ENCODE results near the gene IFT172.
A peak's percentile ranks its signal among the peaks of the same experiment; 100 is the strongest.
"Not testable (repeated sequence)": the region's sequence is repeated elsewhere in the genome, so short reads cannot be mapped to it uniquely, and the experiment has no call there.

IFT172 gene, protein sequence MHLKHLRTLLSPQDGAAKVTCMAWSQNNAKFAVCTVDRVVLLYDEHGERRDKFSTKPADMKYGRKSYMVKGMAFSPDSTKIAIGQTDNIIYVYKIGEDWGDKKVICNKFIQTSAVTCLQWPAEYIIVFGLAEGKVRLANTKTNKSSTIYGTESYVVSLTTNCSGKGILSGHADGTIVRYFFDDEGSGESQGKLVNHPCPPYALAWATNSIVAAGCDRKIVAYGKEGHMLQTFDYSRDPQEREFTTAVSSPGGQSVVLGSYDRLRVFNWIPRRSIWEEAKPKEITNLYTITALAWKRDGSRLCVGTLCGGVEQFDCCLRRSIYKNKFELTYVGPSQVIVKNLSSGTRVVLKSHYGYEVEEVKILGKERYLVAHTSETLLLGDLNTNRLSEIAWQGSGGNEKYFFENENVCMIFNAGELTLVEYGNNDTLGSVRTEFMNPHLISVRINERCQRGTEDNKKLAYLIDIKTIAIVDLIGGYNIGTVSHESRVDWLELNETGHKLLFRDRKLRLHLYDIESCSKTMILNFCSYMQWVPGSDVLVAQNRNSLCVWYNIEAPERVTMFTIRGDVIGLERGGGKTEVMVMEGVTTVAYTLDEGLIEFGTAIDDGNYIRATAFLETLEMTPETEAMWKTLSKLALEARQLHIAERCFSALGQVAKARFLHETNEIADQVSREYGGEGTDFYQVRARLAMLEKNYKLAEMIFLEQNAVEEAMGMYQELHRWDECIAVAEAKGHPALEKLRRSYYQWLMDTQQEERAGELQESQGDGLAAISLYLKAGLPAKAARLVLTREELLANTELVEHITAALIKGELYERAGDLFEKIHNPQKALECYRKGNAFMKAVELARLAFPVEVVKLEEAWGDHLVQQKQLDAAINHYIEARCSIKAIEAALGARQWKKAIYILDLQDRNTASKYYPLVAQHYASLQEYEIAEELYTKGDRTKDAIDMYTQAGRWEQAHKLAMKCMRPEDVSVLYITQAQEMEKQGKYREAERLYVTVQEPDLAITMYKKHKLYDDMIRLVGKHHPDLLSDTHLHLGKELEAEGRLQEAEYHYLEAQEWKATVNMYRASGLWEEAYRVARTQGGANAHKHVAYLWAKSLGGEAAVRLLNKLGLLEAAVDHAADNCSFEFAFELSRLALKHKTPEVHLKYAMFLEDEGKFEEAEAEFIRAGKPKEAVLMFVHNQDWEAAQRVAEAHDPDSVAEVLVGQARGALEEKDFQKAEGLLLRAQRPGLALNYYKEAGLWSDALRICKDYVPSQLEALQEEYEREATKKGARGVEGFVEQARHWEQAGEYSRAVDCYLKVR (N-terminal part only)

DNA sequence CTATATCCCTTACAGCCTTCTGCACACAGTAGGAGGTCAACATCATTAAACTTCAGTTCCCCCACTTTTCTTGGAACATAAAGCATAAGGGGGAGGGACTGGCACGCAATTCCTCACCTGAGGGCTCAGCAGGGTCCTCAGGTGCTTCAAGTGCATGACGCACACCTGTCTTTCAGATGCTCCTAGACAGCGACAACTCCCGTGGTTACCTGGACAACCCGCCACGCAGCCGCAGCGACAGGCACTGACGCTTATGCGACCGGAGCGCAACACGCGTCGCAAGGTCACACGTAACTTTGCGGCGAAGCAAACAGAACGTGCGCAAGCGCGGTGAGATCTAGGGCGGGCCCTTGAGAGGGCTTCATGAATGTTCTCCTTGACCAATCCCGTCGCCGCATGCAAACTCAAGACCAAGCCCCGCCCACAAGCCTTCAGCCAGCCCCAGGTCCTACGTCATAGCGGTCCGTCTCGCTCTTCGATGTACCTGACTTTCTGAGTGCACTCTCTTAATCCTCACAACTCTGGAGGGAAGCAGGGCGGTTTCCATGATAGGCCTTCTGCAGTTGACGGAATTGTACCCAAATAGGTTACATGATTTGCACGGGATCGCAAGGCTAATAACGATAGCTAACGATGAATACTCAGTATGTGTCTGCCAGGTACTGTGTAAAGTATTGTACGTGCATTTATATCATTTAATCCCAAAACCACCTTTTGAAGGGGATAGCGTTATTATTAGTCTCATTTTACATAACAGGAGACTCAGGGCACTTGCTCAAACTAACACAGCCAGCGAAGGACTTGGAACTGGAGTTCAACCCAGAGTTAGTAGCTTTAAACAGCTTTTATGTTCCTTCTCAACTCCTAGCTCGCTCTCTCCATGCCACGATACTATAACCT lies at the start of gene IFT172:
Gene IFT172, minus strand, starts transcription at position 246 of the 900 bp plus-strand sequence. Its CDS starts 90 bp downstream, at position 156.
- H3K4me3 ChIP-seq (replicated peaks; ENCODE audit: low read depth, low read length): peak within 1 kb of the TSS; percentile 91
- peak; percentile 97 for DNase-seq (ENCODE audit: extremely low read depth, low read depth)
- TF ChIP-seq, protein P1, sequence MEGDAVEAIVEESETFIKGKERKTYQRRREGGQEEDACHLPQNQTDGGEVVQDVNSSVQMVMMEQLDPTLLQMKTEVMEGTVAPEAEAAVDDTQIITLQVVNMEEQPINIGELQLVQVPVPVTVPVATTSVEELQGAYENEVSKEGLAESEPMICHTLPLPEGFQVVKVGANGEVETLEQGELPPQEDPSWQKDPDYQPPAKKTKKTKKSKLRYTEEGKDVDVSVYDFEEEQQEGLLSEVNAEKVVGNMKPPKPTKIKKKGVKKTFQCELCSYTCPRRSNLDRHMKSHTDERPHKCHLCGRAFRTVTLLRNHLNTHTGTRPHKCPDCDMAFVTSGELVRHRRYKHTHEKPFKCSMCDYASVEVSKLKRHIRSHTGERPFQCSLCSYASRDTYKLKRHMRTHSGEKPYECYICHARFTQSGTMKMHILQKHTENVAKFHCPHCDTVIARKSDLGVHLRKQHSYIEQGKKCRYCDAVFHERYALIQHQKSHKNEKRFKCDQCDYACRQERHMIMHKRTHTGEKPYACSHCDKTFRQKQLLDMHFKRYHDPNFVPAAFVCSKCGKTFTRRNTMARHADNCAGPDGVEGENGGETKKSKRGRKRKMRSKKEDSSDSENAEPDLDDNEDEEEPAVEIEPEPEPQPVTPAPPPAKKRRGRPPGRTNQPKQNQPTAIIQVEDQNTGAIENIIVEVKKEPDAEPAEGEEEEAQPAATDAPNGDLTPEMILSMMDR (IDR thresholded peaks at IDR 0.05; ENCODE audit: low read depth, low read length, missing control alignments): no peak

DNA sequence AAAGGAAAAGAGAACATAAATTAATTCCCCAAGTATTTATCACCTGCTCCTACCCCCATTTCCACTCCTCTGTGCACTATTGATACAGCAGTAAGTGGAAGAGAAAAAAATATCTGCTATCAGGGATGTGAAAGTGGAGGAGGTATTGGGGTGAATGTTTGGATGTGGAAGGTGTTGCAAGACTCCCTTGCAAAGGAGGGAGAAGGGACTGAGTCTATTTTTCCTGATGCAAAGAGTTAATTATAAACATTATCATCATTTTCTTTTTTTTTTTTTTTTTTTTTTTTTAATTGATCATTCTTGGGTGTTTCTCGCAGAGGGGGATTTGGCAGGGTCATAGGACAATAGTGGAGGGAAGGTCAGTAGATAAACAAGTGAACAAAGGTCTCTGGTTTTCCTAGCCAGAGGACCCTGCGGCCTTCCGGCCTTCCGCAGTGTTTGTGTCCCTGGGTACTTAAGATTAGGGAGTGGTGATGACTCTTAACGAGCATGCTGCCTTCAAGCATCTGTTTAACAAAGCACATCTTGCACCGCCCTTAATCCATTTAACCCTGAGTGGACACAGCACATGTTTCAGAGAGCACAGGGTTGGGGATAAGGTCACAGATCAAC lies 49.4 kb upstream of the IFT172 start:
- H3K4me3 ChIP-seq (replicated peaks; ENCODE audit: low read depth, low read length); DNase-seq (ENCODE audit: extremely low read depth, low read depth): not testable (repeated sequence)

DNA sequence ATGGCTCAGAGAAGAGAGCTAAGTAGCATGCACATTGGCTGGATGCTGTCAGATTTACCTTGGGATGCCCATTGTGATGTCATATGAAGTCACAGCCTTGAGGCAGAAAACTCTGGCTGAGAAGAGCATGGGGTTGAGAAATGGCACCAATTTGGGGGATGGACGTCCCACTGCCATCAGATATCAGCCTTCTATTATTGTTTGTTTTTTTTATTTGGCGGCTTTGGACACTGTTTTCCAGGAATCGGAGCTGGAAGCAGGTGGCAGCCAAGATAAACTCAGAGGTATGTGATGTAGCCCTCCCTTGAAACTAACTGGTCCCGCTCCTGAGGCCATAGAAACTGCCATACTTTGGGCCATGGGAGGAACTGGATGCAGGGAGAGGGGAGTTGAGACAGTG lies 47.7 kb upstream of the IFT172 start:
- no peak overlapping the region for H3K4me3 ChIP-seq (replicated peaks; ENCODE audit: low read depth, low read length)
- DNase-seq (ENCODE audit: extremely low read depth, low read depth): no peak
- TF ChIP-seq, protein P1 (IDR thresholded peaks at IDR 0.05; ENCODE audit: low read depth, low read length, missing control alignments): no peak

DNA sequence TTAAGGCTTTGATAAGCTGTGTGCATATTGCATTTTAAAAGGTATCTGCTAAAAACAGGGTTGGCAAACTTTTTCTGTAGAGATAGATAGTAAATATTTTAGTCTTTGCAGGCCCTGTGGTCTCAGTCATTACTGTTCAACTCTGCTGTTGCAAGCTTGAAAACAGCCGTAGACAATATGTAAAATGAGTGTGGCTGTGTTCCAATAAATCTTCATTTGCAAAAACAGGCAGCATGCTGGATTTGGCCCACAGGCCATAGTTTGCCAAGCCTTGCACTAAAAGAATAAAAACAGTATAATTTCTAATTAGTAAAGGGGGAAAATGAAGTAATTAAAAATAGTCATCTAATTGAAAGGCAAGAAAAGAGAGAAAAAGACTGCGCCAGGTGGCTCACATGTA lies 42.4 kb upstream of the IFT172 start:
- TF ChIP-seq, protein P1 (IDR thresholded peaks at IDR 0.05; ENCODE audit: low read depth, low read length, missing control alignments): no peak
- DNase-seq (ENCODE audit: extremely low read depth, low read depth): no peak
- no peak overlapping the region for H3K4me3 ChIP-seq (replicated peaks; ENCODE audit: low read depth, low read length)

DNA sequence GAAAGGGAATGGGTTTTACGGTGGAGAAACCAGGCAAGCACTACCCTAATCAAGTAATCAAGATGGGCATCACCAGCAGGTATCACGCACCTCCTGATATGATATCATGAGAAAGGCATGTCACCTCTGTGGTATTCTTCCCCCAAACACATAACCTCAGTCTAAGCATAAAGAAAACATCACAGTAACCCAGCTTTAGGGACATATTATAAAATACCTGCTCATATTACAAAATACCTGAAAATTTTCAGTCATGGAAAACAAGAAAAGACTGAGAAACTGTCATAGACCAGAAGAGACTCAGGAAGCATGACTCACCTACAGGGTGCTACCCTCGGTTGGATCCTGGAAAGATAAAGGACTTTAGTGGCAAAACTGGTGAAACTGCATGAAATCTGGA lies 37.6 kb upstream of the IFT172 start:
- DNase-seq (ENCODE audit: extremely low read depth, low read depth): no peak
- no peak overlapping the region for H3K4me3 ChIP-seq (replicated peaks; ENCODE audit: low read depth, low read length)
- TF ChIP-seq, protein P1 (IDR thresholded peaks at IDR 0.05; ENCODE audit: low read depth, low read length, missing control alignments): no peak

DNA sequence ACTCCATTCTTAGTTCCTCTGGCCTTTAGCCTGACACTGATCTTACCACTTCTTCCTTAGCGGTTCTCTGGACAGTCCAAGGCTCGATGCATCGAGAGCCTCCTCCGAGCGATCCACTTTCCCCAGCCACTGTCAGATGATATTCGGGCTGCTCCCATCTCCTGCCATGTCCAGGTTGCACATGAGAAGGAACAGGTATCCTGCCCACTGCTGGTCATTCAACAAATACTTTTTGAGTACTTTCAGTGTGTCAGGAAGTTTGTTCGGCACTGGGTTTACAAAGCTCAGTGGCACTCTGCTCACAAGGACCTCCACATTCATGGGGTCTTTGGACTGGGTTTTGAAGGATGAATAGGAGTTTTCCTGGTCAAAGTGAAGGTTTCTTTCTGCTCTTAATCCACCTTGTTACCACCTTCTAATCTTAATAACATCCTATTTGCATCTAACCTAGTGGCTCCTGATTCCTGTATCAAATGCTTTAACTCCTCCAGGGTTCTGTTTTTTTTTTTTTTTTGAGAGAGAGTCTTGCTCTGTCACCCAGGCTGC lies 32.9 kb upstream of the IFT172 start:
- no peak overlapping the region for H3K4me3 ChIP-seq (replicated peaks; ENCODE audit: low read depth, low read length)
- DNase-seq (ENCODE audit: extremely low read depth, low read depth): no peak
- TF ChIP-seq, protein P1 (IDR thresholded peaks at IDR 0.05; ENCODE audit: low read depth, low read length, missing control alignments): no peak

All from HFF-Myc (cell line).